T47D (cell line): Measurements from ENCODE around the gene SLX1A.
"Not testable (repeated sequence)": the region's sequence is repeated elsewhere in the genome, so short reads cannot be mapped to it uniquely, and the experiment has no call there.

ENCODE experiments used
- DNase-seq, 2 experiments: peaks; one replicate each; pipeline versions ENCODE4 v3.0.0 to v3.0.0-alpha.2; 2011 to 2012; ENCODE audit warnings: low read depth in 1 of 2, low spot score in 1 of 2
- JUND ChIP-seq: IDR thresholded peaks from 2 replicates; pipeline ENCODE4 v1.6.1; 2012; ENCODE audit warnings: low read depth
- in situ Hi-C: cut with HindIII; loops from 2 replicates; pipeline ENCODE4 v1.10.0; 2016; ENCODE audit warnings: low sequenced_read_pairs, low pct_unique_long_range_greater_than_20kb

Gene SLX1A

DNA sequence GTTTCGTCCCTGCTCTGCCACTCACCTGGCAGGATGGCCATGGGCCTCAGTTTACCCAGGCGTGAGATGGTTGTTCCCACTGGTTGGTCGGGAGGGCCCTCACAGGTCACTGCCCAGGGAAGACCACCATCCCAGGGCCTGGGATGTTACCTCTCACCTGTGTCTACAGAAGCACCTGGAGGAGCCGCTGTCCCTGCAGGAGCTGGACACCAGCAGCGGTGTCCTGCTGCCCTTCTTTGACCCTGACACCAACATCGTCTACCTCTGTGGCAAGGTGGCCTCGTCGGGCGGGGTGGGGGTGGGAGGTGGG lies 6.2 kb upstream of the SLX1A start:
- in situ Hi-C loops: no loop called here
- no peak for TF ChIP-seq JUND
- no peak for DNase-seq

DNA sequence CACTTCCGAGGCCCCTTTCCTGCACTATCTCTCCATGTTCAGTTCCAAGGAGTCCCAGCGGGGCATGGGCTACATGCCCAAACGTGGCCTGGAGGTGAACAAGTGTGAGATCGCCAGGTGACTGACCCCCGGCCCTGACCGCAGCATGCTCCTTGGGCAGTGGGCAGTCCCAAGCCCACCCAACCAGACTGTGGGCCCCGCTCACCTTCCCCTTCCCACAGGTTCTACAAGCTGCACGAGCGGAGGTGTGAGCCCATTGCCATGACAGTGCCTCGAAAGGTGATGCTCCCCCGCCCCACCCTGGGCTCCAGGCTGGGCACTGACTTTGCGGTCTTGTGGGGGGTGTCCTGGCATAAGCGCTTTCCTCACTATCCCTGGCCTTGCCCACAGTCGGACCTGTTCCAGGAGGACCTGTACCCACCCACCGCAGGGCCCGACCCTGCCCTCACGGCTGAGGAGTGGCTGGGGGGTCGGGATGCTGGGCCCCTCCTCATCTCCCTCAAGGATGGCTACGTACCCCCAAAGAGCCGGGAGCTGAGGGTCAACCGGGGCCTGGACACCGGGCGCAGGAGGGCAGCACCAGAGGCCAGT lies 5.6 kb upstream of the SLX1A start:
- no peak for TF ChIP-seq JUND
- DNase-seq: no peak

DNA sequence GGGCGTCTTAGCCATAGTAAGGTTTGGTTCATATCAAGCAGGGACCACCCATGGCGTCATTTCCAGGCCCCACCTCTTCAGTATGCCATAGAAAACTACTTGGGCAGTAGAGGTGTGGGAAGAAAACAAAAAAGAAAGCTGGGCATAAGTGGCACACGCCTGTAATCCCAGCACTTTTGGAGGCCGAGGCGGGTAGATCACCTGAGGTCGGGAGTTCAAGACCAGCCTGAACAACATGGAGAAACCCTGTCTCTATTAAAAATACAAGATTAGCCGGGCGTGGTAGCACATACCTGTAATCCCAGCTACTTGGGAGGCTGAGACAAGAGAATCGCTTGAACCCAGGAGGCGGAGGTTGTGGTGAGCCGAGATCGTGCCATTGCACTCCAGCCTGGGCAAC lies 2.5 kb upstream of the SLX1A start:
- DNase-seq, in situ Hi-C loops: not testable (repeated sequence)

More for the DNA sequence above, 5.6 kb upstream of the SLX1A start:
- in situ Hi-C loops: no loop called here

DNA sequence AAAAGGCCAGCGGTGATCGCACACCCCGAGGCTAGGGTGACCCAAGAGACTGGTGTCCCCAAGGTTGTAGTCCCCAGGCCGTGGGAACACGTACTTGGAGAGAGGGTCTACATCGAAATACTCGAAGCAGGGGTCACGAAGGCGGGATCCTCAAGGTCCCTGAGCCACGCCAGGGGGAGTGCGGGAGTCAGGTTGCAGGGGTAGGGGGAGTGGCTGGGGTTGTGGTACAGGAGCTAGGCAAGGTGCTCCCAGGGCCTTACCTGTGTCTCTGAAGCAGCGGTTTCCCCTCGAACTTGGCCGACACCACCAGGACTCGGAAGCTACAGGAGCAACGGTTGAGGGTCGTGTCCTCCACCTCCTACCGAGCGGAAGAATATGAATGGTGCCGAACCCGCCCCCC lies 577 bp upstream of the SLX1A start:
- in situ Hi-C loops, DNase-seq: not testable (repeated sequence)

DNA sequence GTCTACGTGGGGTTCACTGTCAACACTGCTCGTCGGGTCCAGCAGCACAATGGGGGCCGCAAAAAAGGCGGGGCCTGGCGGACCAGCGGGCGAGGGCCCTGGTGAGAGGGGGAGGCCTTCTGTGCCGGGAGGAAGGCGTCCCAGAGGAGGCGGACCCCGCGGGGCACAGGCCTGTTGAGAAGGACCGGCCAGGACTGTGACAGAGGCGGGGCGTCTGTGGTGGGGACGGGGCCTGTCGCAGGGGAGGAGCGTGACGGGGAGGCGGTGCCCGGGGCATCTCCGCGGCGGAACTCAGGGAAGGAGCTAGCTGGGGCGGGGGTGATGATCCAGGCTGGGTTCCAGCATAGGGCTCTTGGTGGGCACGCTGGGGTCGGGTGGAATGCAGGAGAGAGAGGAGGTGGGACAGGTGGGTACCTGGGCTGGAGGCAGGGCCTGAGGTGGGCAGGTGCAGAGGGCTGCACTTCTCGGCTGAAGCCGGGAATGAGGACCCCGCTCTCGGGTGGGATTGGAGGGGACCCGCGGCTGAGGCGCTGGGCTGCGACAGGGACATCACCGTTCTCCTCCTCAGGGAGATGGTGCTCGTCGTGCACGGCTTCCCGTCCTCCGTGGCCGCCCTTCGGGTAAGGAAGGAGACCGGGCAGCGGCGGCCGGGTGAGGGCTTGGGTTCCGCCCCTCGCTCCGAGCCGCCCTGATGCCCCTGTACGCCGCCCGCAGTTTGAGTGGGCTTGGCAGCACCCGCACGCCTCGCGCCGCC lies 674 bp downstream of the SLX1A start:
- in situ Hi-C loops, DNase-seq: not testable (repeated sequence)

DNA sequence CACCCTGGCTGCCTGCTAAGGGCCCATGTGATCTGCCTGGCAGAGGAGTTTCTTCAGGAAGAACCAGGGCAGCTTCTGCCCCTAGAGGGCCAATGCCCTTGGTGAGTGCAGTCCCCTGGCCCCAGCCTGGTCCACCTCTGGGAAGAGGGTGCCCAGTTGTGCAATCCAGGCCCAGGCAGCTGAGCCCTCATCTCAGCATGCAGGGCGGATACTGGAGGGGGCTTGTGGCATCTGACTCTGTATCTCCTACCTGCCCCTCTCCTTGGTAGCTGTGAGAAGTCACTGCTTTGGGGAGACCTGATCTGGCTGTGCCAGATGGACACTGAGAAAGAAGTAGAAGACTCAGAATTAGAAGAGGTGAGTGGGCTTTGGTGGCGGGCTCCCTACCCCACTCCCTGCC lies 3.3 kb downstream of the SLX1A start:
- DNase-seq, in situ Hi-C loops: not testable (repeated sequence)

DNA sequence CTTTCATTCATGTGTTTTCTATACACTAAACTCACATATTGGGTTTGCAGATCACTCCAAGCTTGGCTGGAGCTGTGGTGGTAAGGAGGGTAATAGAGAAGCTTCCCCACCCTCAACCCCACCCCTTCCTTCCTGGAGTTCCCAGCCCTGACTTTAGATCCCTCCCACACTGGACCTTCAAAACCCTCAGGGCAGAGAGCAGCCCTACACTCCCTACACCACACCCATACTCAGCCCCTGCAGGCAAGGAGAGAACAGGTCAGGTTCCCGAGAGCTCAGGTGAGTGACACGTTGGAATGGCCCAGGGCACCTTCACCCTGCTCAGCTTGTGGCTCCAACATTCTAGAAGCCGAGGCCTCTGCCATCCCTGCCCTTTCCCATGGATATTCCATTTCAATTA lies 5.4 kb downstream of the SLX1A start, which contains the start of gene SULT1A3:
SULT1A3 (plus strand) TSS at position 207 of the 400 bp plus-strand sequence. CDS start 1,474 bp downstream, outside the sequence.
- in situ Hi-C loops, DNase-seq: not testable (repeated sequence)

DNA sequence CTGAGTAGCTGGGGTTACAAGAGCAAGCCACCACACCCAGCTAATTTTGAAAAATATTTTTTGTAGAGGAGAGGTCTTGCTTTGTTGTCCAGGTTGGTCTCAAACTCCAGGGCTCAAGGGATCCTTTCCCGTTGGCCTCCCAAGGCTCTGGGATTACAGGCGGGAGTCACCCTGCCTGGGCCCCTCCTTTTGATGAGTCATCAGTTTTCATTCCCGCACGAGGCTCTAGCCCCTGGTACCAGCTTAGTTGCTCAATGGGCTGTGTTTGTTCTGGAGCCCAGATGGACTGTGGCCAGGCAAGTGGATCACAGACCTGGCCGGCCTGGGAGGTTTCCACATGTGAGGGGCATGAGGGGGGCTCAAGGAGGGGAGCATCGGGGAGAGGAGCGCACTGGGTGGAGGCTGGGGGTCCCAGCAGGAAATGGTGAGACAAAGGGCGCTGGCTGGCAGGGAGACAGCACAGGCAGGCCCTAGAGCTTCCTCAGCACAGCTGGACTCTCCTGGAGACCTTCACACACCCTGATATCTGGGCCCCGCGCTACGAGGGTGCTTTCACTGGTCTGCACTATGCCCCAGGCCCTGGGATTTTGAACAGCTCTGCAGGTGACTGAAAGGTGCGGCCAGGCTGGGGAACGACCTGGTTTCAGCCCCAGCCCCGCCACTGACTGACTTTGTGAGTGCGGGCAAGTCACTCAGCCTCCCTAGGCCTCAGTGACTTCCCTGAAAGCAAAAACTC lies 6.1 kb downstream of the SLX1A start:
- in situ Hi-C loops, DNase-seq: not testable (repeated sequence)

DNA sequence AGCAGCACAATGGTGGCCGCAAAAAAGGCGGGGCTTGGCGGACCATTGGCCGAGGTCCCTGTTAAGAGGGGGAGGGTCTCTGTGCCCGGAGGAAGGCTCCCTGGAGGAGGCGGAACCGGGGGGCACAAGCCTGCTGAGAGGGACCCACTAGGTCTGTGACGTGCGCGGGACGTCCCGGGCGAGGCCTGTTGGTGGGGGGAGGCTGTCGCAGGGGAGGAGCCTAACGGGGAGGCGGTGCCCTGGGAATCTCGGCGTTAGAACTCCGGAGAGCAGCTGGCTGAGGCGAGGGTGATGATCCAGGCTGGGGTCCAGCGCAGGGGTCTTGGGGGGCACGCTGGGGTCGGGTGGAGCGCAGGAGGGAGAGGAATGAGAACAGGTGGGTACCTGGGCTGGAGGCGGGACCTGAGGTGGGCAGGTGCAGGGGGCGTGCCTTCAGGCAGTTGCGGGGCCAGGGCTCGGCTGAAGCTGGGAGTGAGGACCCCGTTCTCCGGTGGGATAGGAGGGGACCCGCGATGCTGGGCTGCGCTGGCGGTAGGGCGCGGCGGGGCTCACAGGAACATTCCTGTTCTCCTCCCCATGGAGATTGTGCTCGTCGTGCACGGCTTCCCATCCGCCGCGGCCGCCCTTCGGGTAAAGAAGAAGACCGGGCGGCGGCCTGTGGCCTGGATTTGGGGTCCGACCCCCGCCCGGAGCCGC lies 12.0 kb downstream of the SLX1A start:
- in situ Hi-C loops: not testable (repeated sequence)

DNA sequence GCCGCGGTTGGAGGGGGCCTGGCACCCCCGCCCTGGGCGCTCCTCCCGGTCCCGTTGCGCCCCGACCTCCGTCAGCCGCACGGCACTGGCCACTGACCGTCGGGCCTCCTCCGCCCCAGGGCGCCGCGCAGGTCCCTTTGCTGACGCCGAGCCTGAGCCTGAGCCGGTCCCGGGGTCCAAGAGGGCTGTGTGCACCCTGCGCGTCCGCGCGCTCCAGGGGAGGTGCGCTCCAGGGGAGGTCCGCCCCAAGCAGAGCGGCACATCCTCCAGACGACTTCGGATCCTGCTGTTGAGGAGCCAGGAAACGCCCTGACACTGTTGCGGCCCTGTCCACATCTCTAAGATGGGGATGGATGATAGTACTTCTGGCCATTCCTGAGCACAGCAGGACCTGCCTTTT lies 12.6 kb downstream of the SLX1A start:
- in situ Hi-C loops, DNase-seq: not testable (repeated sequence)

More for the DNA sequence above, 12.0 kb downstream of the SLX1A start:
- not testable (repeated sequence) for DNase-seq

DNA sequence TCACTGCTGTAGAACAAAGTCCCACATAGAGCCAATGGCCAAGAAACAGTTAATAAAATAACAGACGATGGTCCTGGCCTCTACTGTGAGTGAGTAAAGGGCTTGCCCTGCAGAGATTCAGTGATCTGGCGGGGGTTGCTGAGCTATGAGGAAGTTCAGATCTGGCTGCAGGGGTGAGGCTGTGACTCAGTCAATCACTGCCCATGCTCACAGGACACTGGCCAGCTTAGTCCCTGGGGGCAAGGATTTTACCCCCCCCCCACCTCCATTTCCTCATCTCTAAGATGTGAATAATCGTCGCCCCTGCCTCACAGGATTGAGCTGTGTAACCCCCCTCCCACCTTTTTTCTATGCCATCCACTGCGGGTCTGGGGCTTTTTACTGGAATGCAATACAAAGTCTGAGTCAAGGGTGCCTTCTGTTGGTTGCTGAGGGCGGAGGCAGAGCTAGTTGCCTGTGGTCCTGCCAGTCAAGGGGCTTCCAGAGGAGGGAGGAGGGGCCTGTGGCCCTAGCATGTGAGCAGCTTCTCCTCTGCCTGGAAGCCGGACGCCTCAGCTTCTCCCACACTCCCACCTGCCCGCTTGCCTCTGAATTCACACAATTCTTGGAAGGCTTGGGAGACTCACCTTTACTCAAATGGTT lies 13.5 kb downstream of the SLX1A start:
- in situ Hi-C loops, DNase-seq: not testable (repeated sequence)

DNA sequence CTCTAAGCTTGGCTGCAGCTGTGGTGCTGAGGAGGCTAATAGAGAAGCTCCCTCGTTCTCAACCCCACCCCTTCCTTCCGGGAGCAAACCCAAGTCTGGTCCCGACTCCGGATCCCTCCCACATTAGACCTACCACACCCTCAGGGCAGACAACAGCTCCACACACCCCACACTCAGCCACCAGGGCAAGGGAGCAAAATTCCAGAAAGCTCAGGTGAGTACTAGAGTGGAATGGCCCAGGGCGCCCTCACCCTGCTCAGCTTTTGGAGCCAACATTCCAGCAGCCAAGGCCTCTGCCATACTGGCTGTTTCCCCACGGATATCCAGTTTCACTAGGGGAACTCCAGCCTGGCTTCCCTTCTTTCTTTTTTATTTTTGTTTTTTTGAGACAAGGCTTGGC lies 15.4 kb downstream of the SLX1A start:
- in situ Hi-C loops, DNase-seq: not testable (repeated sequence)

DNA sequence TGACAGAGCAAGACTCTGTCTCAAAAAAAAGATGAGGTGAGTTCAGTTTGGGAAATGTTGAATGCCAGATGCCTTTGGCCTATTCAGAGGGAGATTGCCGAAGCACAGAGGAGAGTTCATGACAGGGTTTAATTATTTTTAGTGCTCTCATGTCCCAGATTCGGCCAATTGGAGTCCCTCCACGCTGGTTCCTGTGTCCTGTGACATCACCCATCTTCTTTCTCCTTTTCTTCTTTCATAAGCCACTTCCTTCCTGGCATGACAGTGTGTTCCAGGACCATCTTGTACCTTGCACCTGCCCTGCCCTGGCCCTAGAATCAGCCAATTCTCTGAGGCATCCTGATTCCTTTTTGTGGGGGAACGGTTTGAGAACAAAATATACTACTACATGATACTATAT lies 17.7 kb downstream of the SLX1A start:
- DNase-seq, in situ Hi-C loops: not testable (repeated sequence)

DNA sequence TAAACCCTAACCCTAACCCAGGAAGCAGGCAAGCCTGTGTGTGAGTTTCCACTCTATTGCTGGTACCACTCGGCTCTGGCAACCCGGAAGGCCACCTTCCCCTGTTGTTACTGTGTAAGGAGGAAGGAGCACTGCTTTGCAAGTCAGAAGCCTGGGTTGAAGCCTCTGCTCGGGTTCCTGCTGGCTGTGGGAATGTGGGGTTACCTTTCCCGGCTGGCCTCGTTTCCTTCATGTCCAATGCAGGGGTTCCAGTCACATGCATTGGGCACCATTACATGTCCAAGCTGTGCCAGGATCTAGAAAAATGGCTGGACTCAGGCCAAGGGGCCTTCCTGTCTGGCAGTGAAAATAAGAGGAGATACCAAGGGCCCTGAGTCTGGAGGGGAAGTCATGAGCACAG lies 23.4 kb downstream of the SLX1A start:
- in situ Hi-C loops, DNase-seq: not testable (repeated sequence)
